GM12864 (cell line): Measurements from ENCODE around the gene ADGRE3.
A peak's percentile ranks its signal among the peaks of the same experiment; 100 is the strongest.

ENCODE experiments used
- DNase-seq: peaks from one replicate; pipeline ENCODE4 v3.0.0-alpha.2; 2011; ENCODE audit warnings: low read depth
- H3K4me3 ChIP-seq: 2 replicates; pipeline ENCODE4 v1.5.1; 2011; ENCODE audit warnings: mild to moderate bottlenecking, low read depth, low read length, control low read depth
- TF ChIP-seq, protein P1 (sequence below): IDR thresholded peaks from 2 replicates; pipeline ENCODE4 v1.5.1; 2011; ENCODE audit warnings: low read depth, mild to moderate bottlenecking, moderate library complexity, low read length, control low read depth, inconsistent platforms; ENCODE audit errors: missing control alignments

The ADGRE3 gene

DNA sequence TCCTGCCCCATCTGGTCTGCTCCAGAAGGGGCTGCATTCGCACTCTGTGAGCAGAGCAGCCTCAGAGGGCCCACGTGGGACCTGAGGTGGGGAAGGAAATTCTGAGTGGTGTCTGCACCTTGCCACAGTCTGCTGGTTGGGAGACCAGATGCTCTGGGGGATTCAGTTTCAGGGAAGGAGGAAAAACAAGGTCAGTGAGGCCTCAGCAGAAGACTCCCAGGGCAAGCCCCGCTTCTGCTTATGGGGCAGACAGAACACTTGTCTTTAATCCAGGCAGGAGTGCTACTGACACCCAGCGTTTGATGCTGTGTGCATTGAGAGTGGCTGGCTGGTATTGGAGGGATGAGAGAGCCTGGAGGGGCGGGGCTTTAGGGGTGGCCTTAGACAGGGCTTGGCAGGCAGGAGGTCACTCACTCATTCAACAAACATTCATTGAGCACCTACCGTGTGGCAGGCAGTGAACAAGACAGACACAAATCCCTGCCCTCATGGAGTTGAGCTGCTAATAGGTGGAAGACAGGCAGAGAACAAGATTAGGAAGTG, 96.7 kb downstream of the ADGRE3 start:
- peak; percentile 38 for DNase-seq
- TF ChIP-seq, protein P1, sequence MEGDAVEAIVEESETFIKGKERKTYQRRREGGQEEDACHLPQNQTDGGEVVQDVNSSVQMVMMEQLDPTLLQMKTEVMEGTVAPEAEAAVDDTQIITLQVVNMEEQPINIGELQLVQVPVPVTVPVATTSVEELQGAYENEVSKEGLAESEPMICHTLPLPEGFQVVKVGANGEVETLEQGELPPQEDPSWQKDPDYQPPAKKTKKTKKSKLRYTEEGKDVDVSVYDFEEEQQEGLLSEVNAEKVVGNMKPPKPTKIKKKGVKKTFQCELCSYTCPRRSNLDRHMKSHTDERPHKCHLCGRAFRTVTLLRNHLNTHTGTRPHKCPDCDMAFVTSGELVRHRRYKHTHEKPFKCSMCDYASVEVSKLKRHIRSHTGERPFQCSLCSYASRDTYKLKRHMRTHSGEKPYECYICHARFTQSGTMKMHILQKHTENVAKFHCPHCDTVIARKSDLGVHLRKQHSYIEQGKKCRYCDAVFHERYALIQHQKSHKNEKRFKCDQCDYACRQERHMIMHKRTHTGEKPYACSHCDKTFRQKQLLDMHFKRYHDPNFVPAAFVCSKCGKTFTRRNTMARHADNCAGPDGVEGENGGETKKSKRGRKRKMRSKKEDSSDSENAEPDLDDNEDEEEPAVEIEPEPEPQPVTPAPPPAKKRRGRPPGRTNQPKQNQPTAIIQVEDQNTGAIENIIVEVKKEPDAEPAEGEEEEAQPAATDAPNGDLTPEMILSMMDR: no peak
- H3K4me3 ChIP-seq: no peak overlapping the region

DNA sequence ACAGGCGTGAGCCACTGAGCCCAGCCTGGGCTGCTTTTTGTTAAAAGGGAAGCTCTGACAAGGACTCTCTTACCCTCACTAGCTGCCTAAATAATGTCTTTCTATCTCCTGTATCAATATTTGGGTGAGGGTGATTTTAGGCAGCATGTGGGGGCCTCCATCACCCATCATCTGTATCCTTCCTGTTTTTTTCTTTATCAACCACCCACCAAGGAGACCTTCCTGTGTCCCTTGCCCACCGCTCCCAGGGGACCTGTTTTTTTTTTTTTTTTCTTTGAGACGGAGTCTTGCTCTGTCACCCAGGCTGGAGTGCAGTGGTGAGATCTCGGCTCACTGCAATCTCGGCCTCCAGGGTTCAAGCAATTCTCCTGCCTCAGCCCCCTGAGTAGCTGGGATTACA, 97.4 kb downstream of the ADGRE3 start:
- no peak overlapping the region for H3K4me3 ChIP-seq
- DNase-seq: no peak
- TF ChIP-seq, protein P1: no peak

GRCh38 chr19:14576363-14576762, 98.3 kb downstream of the ADGRE3 start:
- TF ChIP-seq, protein P1: no peak
- DNase-seq: no peak
- H3K4me3 ChIP-seq: no peak overlapping the region

DNA sequence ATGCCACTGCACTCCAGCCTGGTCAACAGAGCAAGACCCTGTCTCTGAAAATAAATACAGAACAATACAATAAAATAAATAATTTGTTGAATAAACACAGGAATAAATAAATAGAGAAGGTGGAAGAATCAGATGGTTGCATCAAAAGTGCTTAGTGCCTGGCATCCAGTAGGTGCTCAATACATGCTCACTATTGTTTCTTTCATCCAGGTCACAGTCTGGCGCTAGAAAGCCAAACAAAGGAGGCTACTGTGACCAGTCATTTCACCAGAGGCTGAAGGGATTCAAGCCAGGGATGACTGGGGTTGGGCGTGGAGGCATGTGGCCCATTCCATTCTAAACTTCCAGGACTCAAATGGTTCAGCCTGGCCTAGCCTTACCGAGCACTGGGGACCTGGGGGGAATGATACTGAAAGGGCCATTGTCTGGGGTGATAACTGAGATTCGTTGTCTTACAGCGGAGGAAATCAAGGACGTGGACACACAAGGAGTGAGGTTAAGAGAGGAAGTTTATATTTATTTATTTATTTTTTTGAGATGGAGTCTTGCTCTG, 99.1 kb downstream of the ADGRE3 start:
- H3K4me3 ChIP-seq: no peak overlapping the region
- DNase-seq: no peak
- TF ChIP-seq, protein P1: no peak

GRCh38 chr19:14571695-14572490, 102.8 kb downstream of the ADGRE3 start, which contains the start of gene NDUFB7:
Gene NDUFB7, minus strand, starts transcription at chr19:14572066. Its CDS starts 66 bp downstream, at chr19:14572000.
- TF ChIP-seq, protein P1: peak; percentile 88
- peak within 1 kb of the TSS; percentile 90 for H3K4me3 ChIP-seq
- peak; percentile 89 for DNase-seq

DNA sequence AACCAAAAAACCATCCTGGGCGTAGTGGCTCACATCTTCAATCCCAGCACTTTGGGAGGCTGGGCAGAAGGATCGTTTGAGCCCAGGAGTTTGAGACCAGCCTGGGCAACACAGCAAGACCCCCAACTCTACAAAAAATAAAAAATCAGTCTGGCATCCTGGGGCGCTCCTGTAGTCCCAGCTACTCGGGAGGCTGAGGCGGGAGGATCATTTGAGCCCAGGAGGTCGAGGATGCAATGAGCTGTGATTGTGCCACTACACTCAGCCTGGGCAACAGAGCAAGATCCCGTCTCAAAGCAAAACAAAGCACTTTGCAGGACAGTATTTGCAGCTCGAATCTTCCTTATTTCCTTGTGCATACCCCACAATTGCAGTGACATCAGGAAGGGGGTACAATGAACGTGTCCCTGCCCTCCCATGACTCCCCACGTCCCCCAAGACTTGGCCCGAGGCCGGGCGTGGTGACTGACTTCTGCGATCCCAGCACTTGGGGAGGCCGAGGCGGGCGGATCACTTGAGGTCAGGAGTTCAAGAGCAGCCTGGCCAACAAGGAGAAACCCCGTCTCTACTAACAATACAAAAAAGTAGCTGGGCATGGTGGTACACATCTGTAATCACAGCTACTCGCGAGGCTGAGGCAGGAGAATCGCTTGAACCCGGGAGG, 103.6 kb downstream of the ADGRE3 start:
- H3K4me3 ChIP-seq: peak overlapping the region; percentile 90
- TF ChIP-seq, protein P1: no peak
- no peak for DNase-seq
